PFSK-1 (cell line): ENCODE measurements around the gene BRMS1.

Source experiments
- POLR2AphosphoS5 ChIP-seq: IDR thresholded peaks from 2 replicates; pipeline ENCODE4 v1.6.1; 2012; ENCODE audit warnings: low read depth, mild to moderate bottlenecking, control low read depth, low read length, moderate library complexity
- SIN3A ChIP-seq: IDR thresholded peaks from 2 replicates; pipeline ENCODE4 v1.6.1; 2012; ENCODE audit warnings: mild to moderate bottlenecking, low read length, moderate library complexity, borderline replicate concordance; ENCODE audit not compliant: insufficient read depth
- TAF1 ChIP-seq: IDR thresholded peaks from 2 replicates; pipeline ENCODE4 v1.6.1; 2012; ENCODE audit warnings: low read length, control low read depth, borderline replicate concordance; ENCODE audit not compliant: insufficient read depth
- TF ChIP-seq, protein P1 (sequence below), 2 experiments: IDR thresholded peaks; 2 replicates each; pipeline versions ENCODE4 v1.6.1 to v1.8.0; 2011 to 2012; ENCODE audit warnings: low read depth in 2 of 2, low read length in 2 of 2, control low read depth in 1 of 2, inconsistent platforms in 1 of 2, mild to moderate bottlenecking in 1 of 2, moderate library complexity in 1 of 2; ENCODE audit not compliant: insufficient read depth in 1 of 2

DNA sequence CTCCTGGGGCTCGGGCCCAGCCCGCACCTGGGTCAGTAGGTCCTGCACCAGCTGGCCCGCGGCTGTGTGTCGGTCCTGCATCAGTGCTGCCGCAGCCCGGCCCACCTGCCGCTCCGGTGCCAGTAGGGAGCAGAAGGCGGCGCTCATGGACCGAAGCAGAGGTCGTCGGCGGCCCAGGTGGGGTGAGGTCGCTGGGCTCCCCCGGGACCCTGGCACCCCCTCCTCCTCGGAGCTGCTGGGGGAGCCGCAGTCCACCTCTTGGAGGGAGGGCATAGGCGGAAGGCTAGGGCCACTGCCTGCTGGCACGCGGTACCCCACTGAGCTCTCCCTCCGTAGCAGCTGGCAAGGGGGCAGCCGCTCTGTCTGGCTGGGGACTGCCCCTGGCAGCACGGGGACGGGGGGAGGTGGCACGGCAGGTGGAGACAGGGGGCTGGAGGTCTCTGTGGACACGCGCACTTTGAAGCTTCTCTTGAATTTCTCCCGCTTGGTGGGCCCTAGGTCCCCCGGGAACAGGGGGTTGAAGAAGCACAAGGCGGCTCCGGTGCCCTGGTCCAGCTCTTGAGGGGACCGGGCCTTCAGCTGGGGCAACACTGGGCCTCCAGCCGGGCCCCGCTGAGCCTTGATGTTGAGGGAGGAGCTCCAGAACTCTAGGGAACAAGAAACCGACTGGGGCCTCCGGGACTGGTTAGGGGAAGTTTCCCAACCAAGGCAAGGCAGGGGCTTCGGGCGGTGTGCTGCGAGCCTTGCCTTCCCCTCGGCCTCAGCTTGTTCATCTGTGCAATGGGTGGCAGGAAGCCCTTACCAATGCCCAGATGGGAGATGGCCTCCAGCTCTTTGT, 10.1 kb downstream of the BRMS1 start:
- TF ChIP-seq, protein P1, sequence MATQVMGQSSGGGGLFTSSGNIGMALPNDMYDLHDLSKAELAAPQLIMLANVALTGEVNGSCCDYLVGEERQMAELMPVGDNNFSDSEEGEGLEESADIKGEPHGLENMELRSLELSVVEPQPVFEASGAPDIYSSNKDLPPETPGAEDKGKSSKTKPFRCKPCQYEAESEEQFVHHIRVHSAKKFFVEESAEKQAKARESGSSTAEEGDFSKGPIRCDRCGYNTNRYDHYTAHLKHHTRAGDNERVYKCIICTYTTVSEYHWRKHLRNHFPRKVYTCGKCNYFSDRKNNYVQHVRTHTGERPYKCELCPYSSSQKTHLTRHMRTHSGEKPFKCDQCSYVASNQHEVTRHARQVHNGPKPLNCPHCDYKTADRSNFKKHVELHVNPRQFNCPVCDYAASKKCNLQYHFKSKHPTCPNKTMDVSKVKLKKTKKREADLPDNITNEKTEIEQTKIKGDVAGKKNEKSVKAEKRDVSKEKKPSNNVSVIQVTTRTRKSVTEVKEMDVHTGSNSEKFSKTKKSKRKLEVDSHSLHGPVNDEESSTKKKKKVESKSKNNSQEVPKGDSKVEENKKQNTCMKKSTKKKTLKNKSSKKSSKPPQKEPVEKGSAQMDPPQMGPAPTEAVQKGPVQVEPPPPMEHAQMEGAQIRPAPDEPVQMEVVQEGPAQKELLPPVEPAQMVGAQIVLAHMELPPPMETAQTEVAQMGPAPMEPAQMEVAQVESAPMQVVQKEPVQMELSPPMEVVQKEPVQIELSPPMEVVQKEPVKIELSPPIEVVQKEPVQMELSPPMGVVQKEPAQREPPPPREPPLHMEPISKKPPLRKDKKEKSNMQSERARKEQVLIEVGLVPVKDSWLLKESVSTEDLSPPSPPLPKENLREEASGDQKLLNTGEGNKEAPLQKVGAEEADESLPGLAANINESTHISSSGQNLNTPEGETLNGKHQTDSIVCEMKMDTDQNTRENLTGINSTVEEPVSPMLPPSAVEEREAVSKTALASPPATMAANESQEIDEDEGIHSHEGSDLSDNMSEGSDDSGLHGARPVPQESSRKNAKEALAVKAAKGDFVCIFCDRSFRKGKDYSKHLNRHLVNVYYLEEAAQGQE (IDR thresholded peaks at IDR 0.05; ENCODE audit: insufficient read depth in 1 of 2, low read depth in 2 of 2, low read length in 2 of 2): no peak
- TF ChIP-seq TAF1 (no peak), POLR2AphosphoS5 (no peak), SIN3A (no peak)
